Measurements from ENCODE around the gene RFC4.

The RFC4 gene

GRCh38 chr3:186832276-186832675 is 26.0 kb upstream of the RFC4 start:
- H3K27ac ChIP-seq (ENCODE audit: low read depth, low read length, poor library complexity, severe bottlenecking) = no peak overlapping the region
- H3K79me2 ChIP-seq (ENCODE audit: insufficient read depth, low read length) = no peaks in the 10 kb centered on the region
- H3K36me3 ChIP-seq (ENCODE audit: insufficient read depth, low read length) = no peaks in the 10 kb centered on the region
- no peaks in the 10 kb centered on the region for H4K20me1 ChIP-seq (ENCODE audit: insufficient read depth, low read length)
- no peaks in the 10 kb centered on the region for H3F3A ChIP-seq (ENCODE audit: insufficient read depth, low read length)
- H3K4me2 ChIP-seq (ENCODE audit: low read length) = no peak overlapping the region
- no peak for TF ChIP-seq EZH2 (IDR thresholded peaks at IDR 0.05; ENCODE audit: borderline replicate concordance, low read length)
- no peak for TF ChIP-seq CTCF (IDR thresholded peaks at IDR 0.05; ENCODE audit: low read length)
- peaks cover 8% of the 10 kb centered on the region for H3K4me1 ChIP-seq (ENCODE audit: insufficient read depth, low read length, severe bottlenecking)
- no peaks in the 10 kb centered on the region; the same call in 1 of the 2 replicates for H3K9me2 ChIP-seq (ENCODE audit: low read depth, low read length)
- H3K4me3 ChIP-seq (ENCODE audit: low read depth, low read length, poor library complexity, severe bottlenecking) = no peak overlapping the region
- no peaks in the 10 kb centered on the region; the same call in 1 of the 2 replicates for H3K27me3 ChIP-seq (ENCODE audit: insufficient read depth, low read length)
- H3K9ac ChIP-seq (ENCODE audit: low read length) = no peak overlapping the region
- no peaks in the 10 kb centered on the region for H3K9me3 ChIP-seq (ENCODE audit: low read length)
- no peak overlapping the region for H2AFZ ChIP-seq (ENCODE audit: low read length)

- H3K4me3 ChIP-seq (ENCODE audit: low read depth, low read length, poor library complexity, severe bottlenecking) = no peak overlapping the region
- no peaks in the 10 kb centered on the region for H3K36me3 ChIP-seq (ENCODE audit: insufficient read depth, low read length)
- no peak overlapping the region for H3K4me2 ChIP-seq (ENCODE audit: low read length)
- no peak for TF ChIP-seq EZH2 (IDR thresholded peaks at IDR 0.05; ENCODE audit: borderline replicate concordance, low read length)
- TF ChIP-seq CTCF (IDR thresholded peaks at IDR 0.05; ENCODE audit: low read length) = no peak
- H2AFZ ChIP-seq (ENCODE audit: low read length) = no peak overlapping the region
- no peaks in the 10 kb centered on the region for H3K9me3 ChIP-seq (ENCODE audit: low read length)
- no peaks in the 10 kb centered on the region for H3F3A ChIP-seq (ENCODE audit: insufficient read depth, low read length)
- H3K9ac ChIP-seq (ENCODE audit: low read length) = no peak overlapping the region
- no peaks in the 10 kb centered on the region for H3K79me2 ChIP-seq (ENCODE audit: insufficient read depth, low read length)
- no peaks in the 10 kb centered on the region for H4K20me1 ChIP-seq (ENCODE audit: insufficient read depth, low read length)
- no peaks in the 10 kb centered on the region; the same call in 1 of the 2 replicates for H3K9me2 ChIP-seq (ENCODE audit: low read depth, low read length)
- no peaks in the 10 kb centered on the region; the same call in 1 of the 2 replicates for H3K27me3 ChIP-seq (ENCODE audit: insufficient read depth, low read length)
- peaks cover 10% of the 10 kb centered on the region for H3K4me1 ChIP-seq (ENCODE audit: insufficient read depth, low read length, severe bottlenecking)
- H3K27ac ChIP-seq (ENCODE audit: low read depth, low read length, poor library complexity, severe bottlenecking) = no peak overlapping the region
Observed at GRCh38 chr3:186831798-186832197, 25.5 kb upstream of the RFC4 start.

- Histone ChIP-seq H3K9ac (ENCODE audit: low read length) (no peak overlapping the region), H3K27me3 (ENCODE audit: insufficient read depth, low read length) (peaks cover 13% of the 10 kb centered on the region), H3K36me3 (ENCODE audit: insufficient read depth, low read length) (no peaks in the 10 kb centered on the region; the same call in 1 of the 2 replicates), H3F3A (ENCODE audit: insufficient read depth, low read length) (no peaks in the 10 kb centered on the region), H3K4me3 (ENCODE audit: low read depth, low read length, poor library complexity, severe bottlenecking) (no peak overlapping the region), H3K79me2 (ENCODE audit: insufficient read depth, low read length) (no peaks in the 10 kb centered on the region), H3K4me2 (ENCODE audit: low read length) (no peak overlapping the region), H3K27ac (ENCODE audit: low read depth, low read length, poor library complexity, severe bottlenecking) (no peak overlapping the region), H3K9me3 (ENCODE audit: low read length) (no peaks in the 10 kb centered on the region), H3K4me1 (ENCODE audit: insufficient read depth, low read length, severe bottlenecking) (peaks cover 34% of the 10 kb centered on the region), H3K9me2 (ENCODE audit: low read depth, low read length) (no peaks in the 10 kb centered on the region), H4K20me1 (ENCODE audit: insufficient read depth, low read length) (no peaks in the 10 kb centered on the region), H2AFZ (ENCODE audit: low read length) (no peak overlapping the region)
- TF ChIP-seq EZH2 (IDR thresholded peaks at IDR 0.05; ENCODE audit: borderline replicate concordance, low read length) = no peak
- no peak for TF ChIP-seq CTCF (IDR thresholded peaks at IDR 0.05; ENCODE audit: low read length)
Observed at GRCh38 chr3:186828340-186828739, 22.1 kb upstream of the RFC4 start.

All from OCI-LY1 (cell line).